Measurements from ENCODE around the gene ALB.

ALB gene

GRCh38 chr4:73415807-73416238 lies 11.7 kb downstream of the ALB start:
- H3K9me3 Mint-ChIP-seq, result no peaks in the 10 kb centered on the region
- no peaks in the 10 kb centered on the region for H3K4me1 Mint-ChIP-seq
- H3K27me3 Mint-ChIP-seq, result no peaks in the 10 kb centered on the region
- DNase-seq, result no peak
- H3K27ac Mint-ChIP-seq, result no peak overlapping the region
- CTCF ChIA-PET, result interaction anchor here (1.0 kb wide), 1 partner anchor 31 kb away, joined by 3 read pairs; no protein-coding TSS in a partner anchor
- H3K4me3 Mint-ChIP-seq, result no peak overlapping the region
- no peaks in the 10 kb centered on the region for H3K36me3 Mint-ChIP-seq

GRCh38 chr4:73416423-73417087 lies 12.5 kb downstream of the ALB start:
- Mint-ChIP-seq H3K4me3 (no peak overlapping the region), H3K9me3 (no peaks in the 10 kb centered on the region), H3K27ac (no peak overlapping the region), H3K4me1 (no peaks in the 10 kb centered on the region), H3K27me3 (no peaks in the 10 kb centered on the region), H3K36me3 (no peaks in the 10 kb centered on the region)
- CTCF ChIA-PET, result no interaction called here
- no peak for DNase-seq

DNA sequence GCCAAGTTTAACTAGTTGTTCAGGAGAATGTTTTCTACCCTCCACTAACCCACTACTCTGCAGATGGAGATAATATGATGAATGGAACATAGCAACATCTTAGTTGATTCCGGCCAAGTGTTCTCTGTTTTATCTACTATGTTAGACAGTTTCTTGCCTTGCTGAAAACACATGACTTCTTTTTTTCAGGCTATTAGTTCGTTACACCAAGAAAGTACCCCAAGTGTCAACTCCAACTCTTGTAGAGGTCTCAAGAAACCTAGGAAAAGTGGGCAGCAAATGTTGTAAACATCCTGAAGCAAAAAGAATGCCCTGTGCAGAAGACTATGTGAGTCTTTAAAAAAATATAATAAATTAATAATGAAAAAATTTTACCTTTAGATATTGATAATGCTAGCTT lies 13.3 kb downstream of the ALB start:
- no peak overlapping the region for H3K27ac Mint-ChIP-seq
- H3K27me3 Mint-ChIP-seq, result no peaks in the 10 kb centered on the region
- H3K4me1 Mint-ChIP-seq, result no peaks in the 10 kb centered on the region
- H3K9me3 Mint-ChIP-seq, result no peaks in the 10 kb centered on the region
- H3K4me3 Mint-ChIP-seq, result no peak overlapping the region
- CTCF ChIA-PET, result no interaction called here
- H3K36me3 Mint-ChIP-seq, result no peaks in the 10 kb centered on the region
- DNase-seq, result no peak

GRCh38 chr4:73417973-73418372 lies 13.9 kb downstream of the ALB start:
- H3K27me3 Mint-ChIP-seq, result no peaks in the 10 kb centered on the region
- H3K4me3 Mint-ChIP-seq, result no peak overlapping the region
- no peaks in the 10 kb centered on the region for H3K4me1 Mint-ChIP-seq
- no peaks in the 10 kb centered on the region for H3K9me3 Mint-ChIP-seq
- DNase-seq, result no peak
- no peaks in the 10 kb centered on the region for H3K36me3 Mint-ChIP-seq
- H3K27ac Mint-ChIP-seq, result no peak overlapping the region
- CTCF ChIA-PET, result interaction anchor here (1.1 kb wide), 1 partner anchor 28 kb away, joined by 3 read pairs; no protein-coding TSS in a partner anchor

DNA sequence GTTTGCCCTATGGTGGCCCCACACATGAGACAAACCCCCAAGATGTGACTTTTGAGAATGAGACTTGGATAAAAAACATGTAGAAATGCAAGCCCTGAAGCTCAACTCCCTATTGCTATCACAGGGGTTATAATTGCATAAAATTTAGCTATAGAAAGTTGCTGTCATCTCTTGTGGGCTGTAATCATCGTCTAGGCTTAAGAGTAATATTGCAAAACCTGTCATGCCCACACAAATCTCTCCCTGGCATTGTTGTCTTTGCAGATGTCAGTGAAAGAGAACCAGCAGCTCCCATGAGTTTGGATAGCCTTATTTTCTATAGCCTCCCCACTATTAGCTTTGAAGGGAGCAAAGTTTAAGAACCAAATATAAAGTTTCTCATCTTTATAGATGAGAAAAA lies 14.6 kb downstream of the ALB start:
- CTCF ChIA-PET, result interaction anchor here (0.8 to 1.1 kb wide), 2 partner anchors 12 to 28 kb away, joined by 3 read pairs; no protein-coding TSS in a partner anchor

DNA sequence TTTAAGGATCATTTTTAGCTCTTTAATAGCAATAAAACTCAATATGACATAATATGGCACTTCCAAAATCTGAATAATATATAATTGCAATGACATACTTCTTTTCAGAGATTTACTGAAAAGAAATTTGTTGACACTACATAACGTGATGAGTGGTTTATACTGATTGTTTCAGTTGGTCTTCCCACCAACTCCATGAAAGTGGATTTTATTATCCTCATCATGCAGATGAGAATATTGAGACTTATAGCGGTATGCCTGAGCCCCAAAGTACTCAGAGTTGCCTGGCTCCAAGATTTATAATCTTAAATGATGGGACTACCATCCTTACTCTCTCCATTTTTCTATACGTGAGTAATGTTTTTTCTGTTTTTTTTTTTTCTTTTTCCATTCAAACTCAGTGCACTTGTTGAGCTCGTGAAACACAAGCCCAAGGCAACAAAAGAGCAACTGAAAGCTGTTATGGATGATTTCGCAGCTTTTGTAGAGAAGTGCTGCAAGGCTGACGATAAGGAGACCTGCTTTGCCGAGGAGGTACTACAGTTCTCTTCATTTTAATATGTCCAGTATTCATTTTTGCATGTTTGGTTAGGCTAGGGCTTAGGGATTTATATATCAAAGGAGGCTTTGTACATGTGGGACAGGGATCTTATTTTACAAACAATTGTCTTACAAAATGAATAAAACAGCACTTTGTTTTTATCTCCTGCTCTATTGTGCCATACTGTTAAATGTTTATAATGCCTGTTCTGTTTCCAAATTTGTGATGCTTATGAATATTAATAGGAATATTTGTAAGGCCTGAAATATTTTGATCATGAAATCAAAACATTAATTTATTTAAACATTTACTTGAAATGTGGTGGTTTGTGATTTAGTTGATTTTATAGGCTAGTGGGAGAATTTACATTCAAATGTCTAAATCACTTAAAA lies 15.3 kb downstream of the ALB start:
- Mint-ChIP-seq H3K27me3 (no peaks in the 10 kb centered on the region), H3K27ac (no peak overlapping the region), H3K36me3 (no peaks in the 10 kb centered on the region), H3K4me3 (no peak overlapping the region), H3K4me1 (no peaks in the 10 kb centered on the region), H3K9me3 (no peaks in the 10 kb centered on the region)
- no peak for DNase-seq
- CTCF ChIA-PET, result interaction anchor here (0.8 kb wide), 1 partner anchor 12 kb away, joined by 3 read pairs; no protein-coding TSS in a partner anchor

More for the DNA sequence above, 14.6 kb downstream of the ALB start:
- Mint-ChIP-seq H3K9me3 (no peaks in the 10 kb centered on the region), H3K36me3 (no peaks in the 10 kb centered on the region), H3K27me3 (no peaks in the 10 kb centered on the region), H3K4me3 (no peak overlapping the region), H3K27ac (no peak overlapping the region), H3K4me1 (no peaks in the 10 kb centered on the region)
- DNase-seq, result no peak

GRCh38 chr4:73420615-73421014 lies 16.5 kb downstream of the ALB start:
- no peak for DNase-seq
- Mint-ChIP-seq H3K36me3 (no peaks in the 10 kb centered on the region), H3K4me1 (no peaks in the 10 kb centered on the region), H3K4me3 (no peak overlapping the region), H3K9me3 (no peaks in the 10 kb centered on the region), H3K27ac (no peak overlapping the region), H3K27me3 (no peaks in the 10 kb centered on the region)
- CTCF ChIA-PET, result no interaction called here

- CTCF ChIA-PET, result no interaction called here
- Mint-ChIP-seq H3K36me3 (no peaks in the 10 kb centered on the region), H3K9me3 (no peaks in the 10 kb centered on the region), H3K4me1 (no peaks in the 10 kb centered on the region), H3K27me3 (no peaks in the 10 kb centered on the region), H3K4me3 (no peak overlapping the region), H3K27ac (no peak overlapping the region)
- no peak for DNase-seq
Observed at GRCh38 chr4:73421708-73422457, 17.8 kb downstream of the ALB start.

- H3K36me3 Mint-ChIP-seq, result no peaks in the 10 kb centered on the region
- H3K27me3 Mint-ChIP-seq, result no peaks in the 10 kb centered on the region
- CTCF ChIA-PET, result no interaction called here
- no peak for DNase-seq
- no peaks in the 10 kb centered on the region for H3K4me1 Mint-ChIP-seq
- no peaks in the 10 kb centered on the region for H3K9me3 Mint-ChIP-seq
- no peak overlapping the region for H3K4me3 Mint-ChIP-seq
- no peak overlapping the region for H3K27ac Mint-ChIP-seq
Observed at GRCh38 chr4:73422458-73422752, 18.3 kb downstream of the ALB start.

DNA sequence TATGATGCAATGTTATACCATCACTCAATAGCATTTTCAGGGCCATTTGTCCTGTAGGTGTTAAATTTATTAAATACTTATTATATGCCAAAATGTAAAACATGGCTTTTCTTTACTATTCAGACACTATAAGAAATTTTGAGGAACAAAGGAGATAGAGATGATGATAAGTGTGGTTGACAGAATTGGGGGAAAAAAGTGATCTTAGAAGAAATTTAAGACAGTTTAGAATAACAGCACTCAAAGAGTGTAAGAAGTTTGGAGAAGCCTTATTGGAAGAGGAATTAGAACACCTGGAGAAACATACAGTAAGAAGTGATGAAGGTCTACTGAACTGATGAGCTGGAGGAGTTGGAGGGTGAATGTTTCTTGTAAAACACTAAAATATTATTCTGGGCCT lies 19.1 kb downstream of the ALB start:
- no peaks in the 10 kb centered on the region for H3K36me3 Mint-ChIP-seq
- CTCF ChIA-PET, result interaction anchor here (0.8 kb wide), 1 partner anchor 21 kb away, joined by 3 read pairs; no protein-coding TSS in a partner anchor

DNA sequence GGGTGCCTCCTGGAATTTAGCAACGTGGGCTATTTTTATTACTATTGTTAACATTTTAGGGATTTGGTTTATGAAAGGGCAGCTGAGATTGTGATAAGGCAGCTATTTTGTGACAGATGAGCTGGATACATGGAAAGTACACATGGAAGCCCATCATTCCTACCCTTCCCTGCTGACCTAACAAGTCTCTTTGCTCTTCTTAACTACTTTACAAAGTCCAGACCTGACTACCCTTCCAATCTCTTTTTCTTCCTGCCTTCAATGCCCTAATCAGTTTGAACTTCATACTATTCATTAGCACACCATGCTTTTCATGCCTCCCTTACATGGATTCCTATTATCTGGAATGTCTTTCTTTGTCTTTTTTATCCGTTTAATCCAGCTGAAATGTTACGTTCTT lies 22.6 kb downstream of the ALB start:
- no peaks in the 10 kb centered on the region for H3K36me3 Mint-ChIP-seq
- no peaks in the 10 kb centered on the region for H3K9me3 Mint-ChIP-seq
- no peaks in the 10 kb centered on the region for H3K4me1 Mint-ChIP-seq
- H3K4me3 Mint-ChIP-seq, result no peak overlapping the region
- no peaks in the 10 kb centered on the region for H3K27me3 Mint-ChIP-seq
- no peak overlapping the region for H3K27ac Mint-ChIP-seq
- no peak for DNase-seq
- CTCF ChIA-PET, result no interaction called here

More for the DNA sequence above, 19.1 kb downstream of the ALB start:
- Mint-ChIP-seq H3K27ac (no peak overlapping the region), H3K27me3 (no peaks in the 10 kb centered on the region), H3K9me3 (no peaks in the 10 kb centered on the region), H3K4me1 (no peaks in the 10 kb centered on the region), H3K4me3 (no peak overlapping the region)
- no peak for DNase-seq

GRCh38 chr4:73429118-73429517 lies 25.0 kb downstream of the ALB start:
- no peak for DNase-seq
- no peaks in the 10 kb centered on the region for H3K4me1 Mint-ChIP-seq
- no peak overlapping the region for H3K4me3 Mint-ChIP-seq
- CTCF ChIA-PET, result interaction anchor here (1.3 kb wide), 1 partner anchor 9 kb away, joined by 3 read pairs; no protein-coding TSS in a partner anchor
- no peaks in the 10 kb centered on the region for H3K36me3 Mint-ChIP-seq
- H3K27ac Mint-ChIP-seq, result no peak overlapping the region
- no peaks in the 10 kb centered on the region for H3K9me3 Mint-ChIP-seq
- no peaks in the 10 kb centered on the region for H3K27me3 Mint-ChIP-seq

DNA sequence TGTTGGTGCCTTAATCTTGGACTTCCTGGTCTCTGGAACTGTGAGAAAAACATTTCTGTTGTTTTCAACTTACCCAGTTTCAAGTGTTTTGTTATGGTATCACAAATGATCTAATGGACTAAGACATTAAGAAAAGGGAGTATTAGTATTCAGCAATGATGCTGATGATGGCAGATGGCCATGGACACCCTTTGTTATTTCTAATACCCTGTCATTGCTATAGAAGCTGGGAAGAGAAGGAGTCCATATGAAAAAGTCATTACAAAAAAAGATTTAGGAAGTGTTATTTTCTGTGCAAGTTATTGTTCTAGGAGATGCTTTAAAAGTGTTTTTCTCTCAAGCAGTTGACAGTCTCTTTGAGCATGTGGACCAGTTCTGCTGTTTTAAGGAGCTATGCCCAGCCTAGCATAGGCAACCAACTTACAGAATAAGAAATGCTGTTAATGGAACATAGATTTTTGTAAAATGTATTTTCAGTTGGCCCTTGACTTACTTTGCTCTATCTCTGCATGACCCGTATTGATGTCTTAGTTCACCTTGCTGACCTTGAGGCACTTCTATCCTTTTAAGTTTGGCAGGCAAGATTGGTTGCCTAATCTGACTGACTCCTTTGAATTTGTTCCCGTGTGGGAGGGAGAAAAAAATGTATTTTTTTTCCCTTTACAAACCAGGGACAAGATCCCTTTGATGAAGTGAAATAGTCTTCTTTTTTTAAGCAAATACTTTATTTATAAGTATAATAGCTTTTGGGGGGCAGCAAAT lies 25.9 kb downstream of the ALB start:
- no peak for DNase-seq
- no peaks in the 10 kb centered on the region for H3K27me3 Mint-ChIP-seq
- no peaks in the 10 kb centered on the region for H3K4me1 Mint-ChIP-seq
- H3K27ac Mint-ChIP-seq, result no peak overlapping the region
- no peaks in the 10 kb centered on the region for H3K36me3 Mint-ChIP-seq
- no peak overlapping the region for H3K4me3 Mint-ChIP-seq
- CTCF ChIA-PET, result no interaction called here
- H3K9me3 Mint-ChIP-seq, result no peaks in the 10 kb centered on the region

DNA sequence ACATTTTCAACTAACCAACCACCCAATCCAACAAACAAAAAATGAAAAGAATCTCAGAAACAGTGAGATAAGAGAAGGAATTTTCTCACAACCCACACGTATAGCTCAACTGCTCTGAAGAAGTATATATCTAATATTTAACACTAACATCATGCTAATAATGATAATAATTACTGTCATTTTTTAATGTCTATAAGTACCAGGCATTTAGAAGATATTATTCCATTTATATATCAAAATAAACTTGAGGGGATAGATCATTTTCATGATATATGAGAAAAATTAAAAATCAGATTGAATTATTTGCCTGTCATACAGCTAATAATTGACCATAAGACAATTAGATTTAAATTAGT lies 27.7 kb downstream of the ALB start:
- H3K36me3 Mint-ChIP-seq, result no peaks in the 10 kb centered on the region
- H3K4me3 Mint-ChIP-seq, result no peak overlapping the region
- CTCF ChIA-PET, result no interaction called here
- no peak overlapping the region for H3K27ac Mint-ChIP-seq
- H3K9me3 Mint-ChIP-seq, result no peaks in the 10 kb centered on the region
- H3K27me3 Mint-ChIP-seq, result no peaks in the 10 kb centered on the region
- DNase-seq, result no peak
- no peaks in the 10 kb centered on the region for H3K4me1 Mint-ChIP-seq

Data from activated naive CD4-positive, alpha-beta T cell treated with anti-CD3 and anti-CD28 coated beads, Interleukin-2, amount 10 ng/mL, durations not matched to agents 7 days and 5 days (primary cell).